Measurements from ENCODE around the gene GPRC6A.

DNA sequence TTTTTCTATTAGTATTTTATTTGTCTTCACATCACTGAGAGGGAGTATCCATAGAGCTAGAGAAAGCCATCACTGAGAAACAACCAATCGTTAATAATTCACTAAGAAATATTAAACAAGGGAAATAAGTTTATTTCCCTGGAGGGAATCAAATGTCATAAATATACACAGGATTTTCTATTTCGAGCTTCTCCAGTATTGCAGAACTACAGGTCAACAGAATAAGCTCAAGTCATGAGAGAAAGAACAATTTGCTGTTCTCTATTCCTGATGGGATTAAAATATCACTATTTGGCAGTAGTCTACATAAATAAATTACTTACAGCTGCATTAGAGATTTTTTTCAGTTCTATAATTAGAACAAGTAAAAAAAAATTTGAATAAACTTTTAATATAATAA is 61.2 kb downstream of the GPRC6A start:
- TF ChIP-seq, protein P1, sequence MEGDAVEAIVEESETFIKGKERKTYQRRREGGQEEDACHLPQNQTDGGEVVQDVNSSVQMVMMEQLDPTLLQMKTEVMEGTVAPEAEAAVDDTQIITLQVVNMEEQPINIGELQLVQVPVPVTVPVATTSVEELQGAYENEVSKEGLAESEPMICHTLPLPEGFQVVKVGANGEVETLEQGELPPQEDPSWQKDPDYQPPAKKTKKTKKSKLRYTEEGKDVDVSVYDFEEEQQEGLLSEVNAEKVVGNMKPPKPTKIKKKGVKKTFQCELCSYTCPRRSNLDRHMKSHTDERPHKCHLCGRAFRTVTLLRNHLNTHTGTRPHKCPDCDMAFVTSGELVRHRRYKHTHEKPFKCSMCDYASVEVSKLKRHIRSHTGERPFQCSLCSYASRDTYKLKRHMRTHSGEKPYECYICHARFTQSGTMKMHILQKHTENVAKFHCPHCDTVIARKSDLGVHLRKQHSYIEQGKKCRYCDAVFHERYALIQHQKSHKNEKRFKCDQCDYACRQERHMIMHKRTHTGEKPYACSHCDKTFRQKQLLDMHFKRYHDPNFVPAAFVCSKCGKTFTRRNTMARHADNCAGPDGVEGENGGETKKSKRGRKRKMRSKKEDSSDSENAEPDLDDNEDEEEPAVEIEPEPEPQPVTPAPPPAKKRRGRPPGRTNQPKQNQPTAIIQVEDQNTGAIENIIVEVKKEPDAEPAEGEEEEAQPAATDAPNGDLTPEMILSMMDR (IDR thresholded peaks at IDR 0.05), result no peak
- TF ChIP-seq POLR2A (IDR thresholded peaks at IDR 0.05), result no peak

Data from lower leg skin (tissue), 3 donors.